Psoas muscle (tissue), 8 donors: Measurements from ENCODE around the gene TNFRSF11A. TPM values are rescaled to one million over a fixed set of nuclear protein-coding genes. Genes with fewer than 3 reads are reported as not detected.

Source experiments
- ATAC-seq, 4 donors: fragments of 200-7000 bp; cut with Tn5 transposase; one replicate each; pipeline ENCODE4 v1.9.1; 2020; ENCODE audit warnings: moderate library complexity in 3 of 4, mild to moderate bottlenecking in 2 of 4
- DNase-seq, 2 donors: peaks; one replicate each; pipeline ENCODE4 v3.0.0-alpha.2; 2020
- H3K27ac ChIP-seq: fragments of 200-600 bp; one replicate; pipeline ENCODE4 v1.8.0; 2022
- H3K27me3 ChIP-seq, 3 donors: fragments of 200-600 bp in 1 of 3; one replicate each; pipeline versions ENCODE4 v1.6.1 to v1.8.0; 2013 to 2022; ENCODE audit warnings: low read length in 2 of 3, mild to moderate bottlenecking in 2 of 3, moderate library complexity in 1 of 3; ENCODE audit not compliant: insufficient read depth in 3 of 3
- H3K36me3 ChIP-seq, 2 donors: fragments of 200-600 bp in 1 of 2; one replicate each; pipeline versions ENCODE4 v1.6.1 to v1.8.0; 2013 to 2022; ENCODE audit warnings: low read depth in 1 of 2, mild to moderate bottlenecking in 1 of 2, moderate library complexity in 1 of 2; ENCODE audit not compliant: insufficient read depth in 1 of 2
- H3K4me1 ChIP-seq: fragments of 200-600 bp; one replicate; pipeline ENCODE4 v1.8.0; 2022
- H3K4me3 ChIP-seq: fragments of 200-600 bp; one replicate; pipeline ENCODE4 v1.8.0; 2022; ENCODE audit warnings: mild to moderate bottlenecking
- H3K9me3 ChIP-seq: fragments of 200-600 bp; one replicate; pipeline ENCODE4 v1.8.0; 2022
- CTCF ChIP-seq: fragments of 200-600 bp; IDR thresholded peaks from one replicate; pipeline ENCODE4 v1.8.0; 2022; ENCODE audit warnings: antibody characterized with exemption
- WGBS, 3 donors: extraction: QIAGEN DNeasy Blood & Tissue Kit; methylation state at CpG; one replicate each; pipeline versions ENCODE4 v1.1.6 to v1.1.7; 2013; 5-methylcytosine and 5-hydroxymethylcytosine counted together
- intact Hi-C, 2 donors: fragments of 100-400 bp; cut with DNase I; formaldehyde crosslinking; loops; one replicate each; pipeline versions ENCODE4 v1.11.0 to v1.14.2; 2022
- polyA plus RNA-seq, 3 donors: library from polyadenylated mRNA; stranded (reverse); fragments of 200-250 nt; gene quantifications; one replicate each; pipeline ENCODE4 v1.2.3, GENCODE V29; 2013
- total RNA-seq, 4 donors: library from RNA; stranded (reverse); fragmentation: NEBNext Ultra II Directional in 2 of 4; extraction: Animal tissue kit (Norgen Biotek cat#: 25700) in 2 of 4; gene quantifications; one replicate each; pipeline versions ENCODE4 v1.2.1 to v1.2.4, GENCODE V29; 2021 to 2023
- donor health status: healthy with polysubstance abuse.
- donor health status: DM: no; HTN: no; CAD: no; lungs with moderate emphysema.
- donor health status: Bipolar disorder and iron deficiency.
- donor health status: healthy.
- donor health status: DM: yes; HTN: yes; CAD: no.
- donor health status: DM: no; HTN: no; CAD: no.
- donor health status: DM: no; HTN: no; CAD: no.
- donor health status: DM: yes; HTN: yes; CAD: no.

TNFRSF11A gene
- total and polyA plus RNA-seq, 7 donors = 0.12 to 1.3 (median 0.60) TPM

GRCh38 chr18:62420513-62421209 lies 95.6 kb downstream of the TNFRSF11A start:
- no peaks in the 10 kb centered on the region for H3K36me3 ChIP-seq
- WGBS, 3 donors = 38 to 51% (median 42%) methylated on average over 9 of the region's 9 CpGs
- no peaks in the 10 kb centered on the region for H3K9me3 ChIP-seq
- H3K4me3 ChIP-seq = peak overlapping the region; percentile 24
- intact Hi-C loops = no loop called here
- no peak for ATAC-seq
- H3K27me3 ChIP-seq = no peaks in the 10 kb centered on the region
- no peak for DNase-seq
- H3K4me1 ChIP-seq = peaks cover 16% of the 10 kb centered on the region
- TF ChIP-seq CTCF = no peak
- peak overlapping the region; percentile 62 for H3K27ac ChIP-seq

GRCh38 chr18:62425465-62426190 lies 100.5 kb downstream of the TNFRSF11A start:
- 2 to 4% (median 2%) methylated on average over 14 of the region's 14 CpGs for WGBS, 3 donors
- DNase-seq (peak; percentile 65 to 82), ATAC-seq (peak; percentile 79 to 88 (median 86))
- Histone ChIP-seq H3K4me3 (peak overlapping the region; percentile 56), H3K27me3 (no peaks in the 10 kb centered on the region), H3K9me3 (peaks cover 6% of the 10 kb centered on the region), H3K4me1 (peaks cover 23% of the 10 kb centered on the region), H3K27ac (peak overlapping the region; percentile 98), H3K36me3 (no peaks in the 10 kb centered on the region)
- peak; percentile 89 for TF ChIP-seq CTCF
- intact Hi-C loops = loop anchor here (1.0 to 5.0 kb wide), 7 partner anchors 26 to 239 kb away; partner anchors contain the start of genes PIGN (in 1 of the 2), RELCH (in 1 of the 2) and ZCCHC2 (in 1 of the 2)

- Histone ChIP-seq H3K4me1 (peaks cover 23% of the 10 kb centered on the region), H3K27ac (peak overlapping the region; percentile 98), H3K9me3 (peaks cover 6% of the 10 kb centered on the region), H3K36me3 (no peaks in the 10 kb centered on the region), H3K27me3 (no peaks in the 10 kb centered on the region), H3K4me3 (peak overlapping the region; percentile 56)
- no peak for TF ChIP-seq CTCF
- peak; percentile 21 to 53 (median 47) for ATAC-seq
- DNase-seq = no peak
- WGBS, 3 donors = 35 to 38% (median 37%) methylated on average over 3 of the region's 3 CpGs
- intact Hi-C loops = loop anchor here (2.0 to 5.0 kb wide), 4 partner anchors 96 to 159 kb away; partner anchors contain the start of gene ZCCHC2 (in 1 of the 2)
Measured at GRCh38 chr18:62426191-62426488, 101.0 kb downstream of the TNFRSF11A start.

GRCh38 chr18:62432176-62432575 lies 107.1 kb downstream of the TNFRSF11A start:
- Histone ChIP-seq H3K4me3 (no peak overlapping the region), H3K9me3 (peaks cover 6% of the 10 kb centered on the region), H3K27ac (no peak overlapping the region), H3K4me1 (peaks cover 5% of the 10 kb centered on the region), H3K36me3 (no peaks in the 10 kb centered on the region), H3K27me3 (no peaks in the 10 kb centered on the region)
- no peak for TF ChIP-seq CTCF
- ATAC-seq (no peak), DNase-seq (no peak)
- intact Hi-C loops = no loop called here
- 61 to 73% (median 66%) methylated on average over 4 of the region's 4 CpGs for WGBS, 3 donors
